ENCODE results near the gene MARCHF6. TPM values are rescaled to one million over a fixed set of nuclear protein-coding genes. Genes with fewer than 3 reads are reported as not detected.

MARCHF6 gene
- total and polyA plus RNA-seq, 9 of the 15 experiments (the other 6 are each of a cell fraction or from before 2014, with no cell fraction given), result 74.1 to 456 (median 116) TPM

- TF ChIP-seq CEBPG (CRISPR knock-in tag; IDR thresholded peaks at IDR 0.05) (no peak), CEBPG (tag; conservative IDR thresholded peaks at IDR 0.05 in 1 of 2, IDR thresholded peaks at IDR 0.05 in 1 of 2) (no peak), ZBTB5 (IDR thresholded peaks at IDR 0.05) (no peak), EP300 (IDR thresholded peaks at IDR 0.05; ENCODE audit: low read length) (peak; percentile 39; the same call in 1 of the 2 replicates), ESRRA (IDR thresholded peaks at IDR 0.05; ENCODE audit: borderline replicate concordance, low read depth) (no peak), SP2 (IDR thresholded peaks at IDR 0.05; ENCODE audit: extremely low read depth, low read depth, low read length, poor library complexity, severe bottlenecking) (no peak), TCFL5 (CRISPR knock-in tag; conservative IDR thresholded peaks at IDR 0.05) (no peak), KAT7 (CRISPR knock-in tag; IDR thresholded peaks at IDR 0.05; ENCODE audit: borderline replicate concordance) (0 out of 2 replicates have a peak, but pooled peaks have one; percentile 52), TRIM28 (IDR thresholded peaks at IDR 0.05) (no peak), HSF4 (CRISPR knock-in tag; IDR thresholded peaks at IDR 0.05; ENCODE audit: borderline replicate concordance) (no peak), THRAP3 (IDR thresholded peaks at IDR 0.05; ENCODE audit: borderline replicate concordance) (0 out of 2 replicates have a peak, but pooled peaks have one; percentile 30), SLC30A9 (CRISPR knock-in tag; IDR thresholded peaks at IDR 0.05) (no peak), PHF20 (IDR thresholded peaks at IDR 0.05; ENCODE audit: partially characterized antibody) (no peak), TCF3 (CRISPR knock-in tag; IDR thresholded peaks at IDR 0.05) (no peak), ZNF586 (CRISPR knock-in tag; conservative IDR thresholded peaks at IDR 0.05) (no peak), HNRNPL (IDR thresholded peaks at IDR 0.05; ENCODE audit: low read depth, low read length) (no peak), TEAD4 (IDR thresholded peaks at IDR 0.05; ENCODE audit: low read length) (no peak), TEAD4 (CRISPR knock-in tag; IDR thresholded peaks at IDR 0.05; ENCODE audit: borderline replicate concordance) (no peak), KDM5B (IDR thresholded peaks at IDR 0.05; ENCODE audit: insufficient replicate concordance, low read depth, low read length) (no peak), NBN (IDR thresholded peaks at IDR 0.05; ENCODE audit: low read depth) (peak; percentile 23; the same call in 1 of the 2 replicates), ZBTB7A (IDR thresholded peaks at IDR 0.05; ENCODE audit: borderline replicate concordance, control insufficient read depth, low read depth, low read length) (peak; percentile 99), PHB (CRISPR knock-in tag; IDR thresholded peaks at IDR 0.05) (no peak), ZFPM2 (CRISPR knock-in tag; IDR thresholded peaks at IDR 0.05) (0 out of 2 replicates have a peak, but pooled peaks have one; percentile 60), HDAC8 (tag; IDR thresholded peaks at IDR 0.05) (no peak), MAZ (CRISPR knock-in tag; conservative IDR thresholded peaks at IDR 0.05 in 1 of 2, IDR thresholded peaks at IDR 0.05 in 1 of 2) (no peak), ATF4 (CRISPR knock-in tag; IDR thresholded peaks at IDR 0.05) (no peak), SMARCE1 (IDR thresholded peaks at IDR 0.05) (no peak)
Measured at GRCh38 chr5:10354048-10354872, 765 bp downstream of the MARCHF6 start (continued).
